RPMI7951 (cell line): ENCODE measurements around the gene IRF4. TPM values are rescaled to one million over a fixed set of nuclear protein-coding genes. Genes with fewer than 3 reads are reported as not detected.

ENCODE experiments used
- DNase-seq: peaks from one replicate; pipeline ENCODE4 v3.0.0-alpha.2; 2012; ENCODE audit warnings: low read depth
- total RNA-seq: library from RNA; depleted of rRNA; stranded (reverse); fragments of >200 nt; shearing (Covaris generic); gene quantifications from 2 replicates; pipeline ENCODE4 v1.2.3, GENCODE V29; 2014

IRF4 gene
- total RNA-seq, 1 experiment from 2014 or later = 0.24 TPM

DNA sequence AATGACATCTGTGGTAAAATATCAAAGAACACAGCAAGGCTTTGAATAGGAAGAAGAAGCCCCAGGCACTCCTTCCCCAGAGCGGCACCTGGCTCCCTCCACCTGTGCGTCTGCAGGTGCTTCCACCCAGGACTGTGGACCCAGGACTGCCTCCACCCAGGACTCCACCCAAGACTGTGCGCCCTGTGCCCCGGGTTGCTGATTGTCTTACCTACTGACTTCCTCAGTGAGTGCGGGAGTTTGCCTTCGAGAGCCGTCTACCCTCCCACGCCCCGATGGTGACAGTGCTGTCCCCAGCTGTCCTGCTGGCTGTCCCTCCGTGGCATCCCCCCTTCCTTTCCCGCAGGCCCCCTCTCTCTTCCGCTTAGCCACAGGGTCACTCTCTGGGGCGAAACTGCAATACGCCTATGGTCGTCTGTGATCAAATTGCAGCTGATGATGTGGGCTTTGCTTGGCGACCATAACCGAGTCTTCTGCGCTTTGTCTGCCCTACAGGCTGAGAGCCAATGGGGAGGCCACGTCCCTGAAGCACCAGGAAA is 52.1 kb downstream of the IRF4 start:
- DNase-seq = no peak

DNA sequence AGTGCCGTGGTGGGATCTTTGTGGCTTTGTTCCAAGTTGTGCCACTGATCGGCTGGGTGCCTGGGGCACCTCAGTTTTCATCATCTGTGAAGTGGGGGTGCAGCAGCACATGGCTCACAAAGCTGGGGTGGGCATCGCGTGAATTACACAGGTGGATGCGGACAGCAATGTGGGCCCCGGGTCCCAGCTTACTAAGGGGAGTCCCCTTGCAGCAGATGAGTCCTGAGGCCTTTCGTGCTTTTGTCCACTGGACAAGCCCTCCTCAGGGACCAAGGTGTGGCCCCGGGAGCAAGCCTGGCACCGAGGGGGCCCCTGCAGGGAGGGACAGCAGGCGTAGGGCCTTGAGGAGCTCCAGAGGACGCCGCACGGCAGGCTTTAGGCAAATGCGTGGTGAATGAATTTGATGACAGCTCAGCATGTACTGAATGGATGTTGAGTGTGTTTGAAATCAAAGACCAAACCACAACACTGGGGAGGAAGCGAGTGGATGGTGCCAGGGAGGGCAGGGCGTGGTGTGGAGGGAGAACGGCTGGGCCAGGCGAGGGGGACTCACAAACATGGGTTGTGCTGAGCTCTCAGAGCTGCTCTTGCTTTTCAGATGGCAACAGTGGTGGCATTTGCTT is 53.2 kb downstream of the IRF4 start:
- no peak for DNase-seq

DNA sequence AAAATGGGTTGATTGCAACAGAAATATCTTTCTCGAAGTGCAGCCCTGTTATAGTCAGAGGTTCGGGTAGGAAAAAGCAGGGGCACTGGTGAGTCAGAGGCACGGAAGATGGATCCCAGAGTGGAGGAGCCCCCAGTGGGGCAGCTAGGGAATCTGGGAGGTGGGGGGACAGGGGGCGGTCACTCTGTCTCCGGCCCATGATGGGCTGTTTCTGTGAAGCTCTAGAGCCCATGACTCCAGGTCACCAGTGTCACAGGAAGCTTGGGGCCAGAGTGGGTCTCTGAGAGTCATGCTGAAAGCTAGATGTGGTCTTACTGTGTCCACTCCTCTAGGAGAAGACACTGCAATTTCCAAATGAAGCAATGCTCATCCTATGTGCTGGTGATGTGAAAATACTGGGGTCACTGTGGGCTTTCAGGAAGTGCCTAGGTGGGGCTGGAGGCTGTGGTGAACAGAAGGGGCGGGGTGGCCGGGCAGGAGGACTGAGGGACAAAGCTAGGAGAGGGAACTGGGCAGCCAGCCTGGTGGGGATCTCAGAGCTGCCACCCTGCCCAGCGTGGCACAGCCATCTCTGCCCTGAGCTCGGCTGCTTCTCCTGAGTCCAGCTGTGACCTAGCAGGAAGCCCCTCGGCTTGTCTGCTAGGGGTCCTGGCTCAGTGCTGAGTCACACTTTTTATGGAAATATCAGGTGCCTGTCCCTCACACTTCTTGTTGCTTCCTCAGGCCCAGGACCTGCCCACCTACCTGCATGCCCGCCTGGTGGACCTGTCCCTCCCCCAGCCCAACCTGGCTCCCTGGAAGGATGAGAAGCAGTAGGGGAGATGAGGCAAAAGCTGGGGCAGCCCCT is 54.2 kb downstream of the IRF4 start:
- no peak for DNase-seq

DNA sequence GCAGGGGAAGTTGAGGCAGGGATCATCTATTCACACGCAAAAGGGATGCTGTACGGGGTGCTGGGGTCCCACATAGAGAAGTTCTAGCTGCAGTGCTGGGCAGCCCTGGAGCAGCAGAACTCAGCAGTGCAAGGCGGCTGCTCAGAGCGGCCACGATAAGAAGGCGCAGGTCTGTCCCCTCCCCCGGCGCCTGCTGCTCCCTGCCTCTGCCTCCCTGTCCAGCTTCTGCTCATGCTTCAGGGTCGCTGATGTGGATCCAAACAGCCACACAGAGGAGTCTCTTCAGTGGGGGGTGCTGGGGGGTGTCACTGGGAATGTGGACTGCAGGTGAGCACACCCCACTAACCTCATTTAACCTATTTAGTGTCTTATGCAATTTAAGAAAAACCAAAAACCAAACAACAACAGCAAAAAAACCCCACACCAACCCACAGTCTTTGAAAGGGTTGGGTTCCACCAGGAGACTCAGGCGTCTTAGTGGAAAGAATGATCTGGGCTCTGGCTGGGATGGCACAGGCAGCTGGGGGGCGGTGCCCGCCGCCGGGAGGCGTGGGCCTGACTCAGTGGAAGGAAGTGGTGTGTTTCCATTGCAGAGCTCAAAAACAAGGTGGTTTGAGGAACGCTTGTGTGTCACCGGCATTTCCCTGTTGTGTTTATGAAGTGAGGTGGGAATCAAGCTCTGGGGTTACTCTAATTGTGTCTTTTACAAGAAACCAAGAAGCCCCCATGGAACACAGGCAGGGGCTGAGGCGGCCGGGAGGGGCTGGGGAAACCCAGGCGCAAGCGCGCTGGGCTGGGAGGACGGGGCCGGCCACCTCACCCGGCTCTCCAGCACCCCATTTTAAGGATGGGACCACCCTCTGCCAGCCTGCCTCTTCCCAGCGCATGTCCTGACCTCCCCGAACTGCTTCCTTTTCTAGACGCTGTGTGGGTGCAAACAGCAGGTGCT is 55.1 kb downstream of the IRF4 start:
- no peak for DNase-seq

DNA sequence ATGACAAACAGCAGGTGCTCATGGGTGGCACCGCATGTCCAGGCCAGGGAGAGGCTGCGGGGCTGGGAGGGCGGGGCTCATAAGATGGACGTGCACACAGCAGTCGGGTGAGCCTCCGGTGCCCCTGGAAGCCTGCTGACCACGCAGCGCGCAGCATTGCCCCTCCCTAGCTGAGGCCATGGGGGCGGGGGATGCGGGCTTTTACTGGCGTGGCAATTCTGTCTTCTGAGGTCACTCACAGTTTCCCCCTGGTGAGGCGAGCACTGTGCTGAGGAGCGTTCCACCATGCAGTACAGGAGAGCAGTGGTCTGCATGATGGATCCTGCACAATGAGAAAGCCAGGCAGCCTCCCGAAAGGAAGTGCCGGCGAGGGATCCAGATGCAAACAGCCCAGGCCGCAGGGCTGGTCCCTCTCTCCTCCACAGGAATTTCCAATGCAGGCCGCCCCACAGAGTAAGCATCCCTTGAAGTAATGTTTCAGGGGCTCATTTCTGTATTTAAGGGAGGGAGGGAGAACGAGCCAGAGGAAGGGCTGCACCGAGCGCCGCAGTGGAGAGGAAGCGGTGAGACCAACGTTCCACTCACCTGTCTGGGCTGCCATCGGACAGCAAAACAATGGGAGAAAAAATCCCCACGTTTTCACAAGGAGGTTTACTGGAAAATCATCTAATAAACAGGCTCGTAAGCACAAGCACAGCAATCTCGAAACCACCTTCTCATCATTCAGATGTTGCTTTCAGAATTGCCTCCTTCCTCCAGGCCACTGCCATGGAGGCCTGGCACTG is 56.0 kb downstream of the IRF4 start:
- no peak for DNase-seq

DNA sequence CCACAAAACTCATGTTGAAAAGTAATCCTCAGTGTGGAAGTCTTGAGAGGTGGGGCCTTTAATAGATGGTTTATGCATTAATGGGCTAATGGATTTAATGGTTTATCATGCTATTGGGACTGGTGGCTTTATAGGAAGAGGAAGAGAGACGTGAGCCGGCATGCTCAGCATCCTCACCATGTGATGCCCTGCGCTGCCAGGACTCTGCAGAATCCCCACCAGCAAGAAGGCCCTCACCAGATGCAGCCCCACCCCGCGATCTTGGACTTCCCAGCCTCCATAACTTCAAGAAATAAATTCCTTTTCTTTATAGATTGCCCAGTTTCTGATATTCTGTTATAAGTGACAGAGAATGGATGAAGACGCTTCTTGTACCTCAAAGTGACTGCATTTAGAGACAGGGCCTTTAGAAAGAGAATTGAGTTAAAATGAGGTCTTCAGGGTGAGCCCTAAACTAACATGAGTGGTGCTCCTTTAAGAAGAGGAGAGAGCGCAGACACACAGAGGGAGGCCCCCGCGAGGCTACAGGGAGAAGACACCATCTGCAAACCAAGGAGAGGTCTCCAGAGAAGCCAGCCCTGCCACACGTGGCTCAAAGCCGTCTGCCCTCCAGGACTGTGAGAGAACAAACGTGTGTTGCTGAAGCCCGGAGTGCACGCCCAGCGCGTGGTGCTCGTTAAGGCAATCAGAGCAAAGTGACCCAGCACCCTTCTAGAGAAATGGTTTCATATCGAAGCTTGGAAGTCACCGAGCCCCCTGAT is 56.9 kb downstream of the IRF4 start:
- no peak for DNase-seq

DNA sequence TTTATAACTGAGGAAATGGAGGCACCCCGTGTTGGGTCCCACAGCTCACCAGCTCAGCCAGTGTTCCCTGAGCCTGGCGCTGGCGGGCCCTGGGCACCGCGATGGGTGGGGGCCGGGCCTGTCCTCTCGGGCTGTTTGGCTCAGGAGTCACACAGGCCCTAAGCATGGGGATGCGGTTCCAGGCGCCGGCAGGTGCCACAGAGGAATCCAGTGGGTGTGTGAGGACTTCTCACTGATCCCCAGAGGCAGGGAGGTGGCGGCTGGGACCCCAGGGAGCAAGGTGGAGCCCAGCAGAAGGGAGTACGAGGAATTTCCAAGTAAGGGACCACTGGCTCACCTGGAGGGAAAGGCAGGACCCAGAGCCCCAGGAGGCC is 57.5 kb downstream of the IRF4 start:
- DNase-seq = no peak

DNA sequence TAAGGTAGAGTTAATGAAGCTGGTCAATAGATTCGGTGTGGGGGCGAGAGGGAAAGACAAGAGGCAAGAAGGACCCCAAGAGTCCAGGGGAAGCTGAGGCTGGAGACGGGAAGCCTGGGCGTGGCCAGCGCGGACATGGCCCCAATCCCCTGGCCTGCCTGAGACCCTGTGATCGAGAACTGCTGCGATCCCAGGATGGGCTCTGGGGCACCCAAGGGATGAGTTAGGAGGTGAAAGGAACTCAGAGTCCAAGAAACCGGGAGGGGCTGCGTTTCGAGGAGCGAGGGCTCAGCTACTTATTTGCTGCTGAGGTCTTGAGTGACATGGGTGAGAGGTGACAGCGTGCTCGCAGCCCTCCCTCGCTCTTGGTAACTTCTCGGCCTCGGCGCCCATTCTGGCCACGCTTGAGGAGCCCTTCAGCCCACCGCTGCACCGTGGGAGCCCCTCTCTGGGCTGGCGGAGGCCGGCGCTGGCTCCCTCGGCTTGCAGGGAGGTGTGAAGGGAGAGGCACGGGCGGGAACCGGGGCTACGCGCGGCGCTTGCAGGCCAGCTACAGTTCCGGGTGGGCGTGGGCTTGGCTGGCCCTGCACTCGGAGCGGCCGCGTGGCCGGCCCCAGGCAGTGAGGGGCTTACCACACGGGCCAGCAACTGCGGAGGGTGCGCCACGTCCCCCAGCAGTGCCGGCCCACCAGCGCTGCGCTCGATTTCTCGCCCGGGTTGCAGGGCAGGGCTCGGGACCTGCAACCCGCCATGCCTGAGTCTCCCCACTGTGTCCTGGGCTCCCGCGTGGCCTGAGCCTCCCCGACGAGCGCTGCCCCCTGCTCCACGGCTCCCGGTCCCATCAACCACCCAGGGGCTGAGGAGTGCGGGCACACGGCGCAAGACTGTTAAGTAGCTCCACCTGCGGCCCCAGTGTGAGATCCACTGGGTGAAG is 58.2 kb downstream of the IRF4 start:
- no peak for DNase-seq

DNA sequence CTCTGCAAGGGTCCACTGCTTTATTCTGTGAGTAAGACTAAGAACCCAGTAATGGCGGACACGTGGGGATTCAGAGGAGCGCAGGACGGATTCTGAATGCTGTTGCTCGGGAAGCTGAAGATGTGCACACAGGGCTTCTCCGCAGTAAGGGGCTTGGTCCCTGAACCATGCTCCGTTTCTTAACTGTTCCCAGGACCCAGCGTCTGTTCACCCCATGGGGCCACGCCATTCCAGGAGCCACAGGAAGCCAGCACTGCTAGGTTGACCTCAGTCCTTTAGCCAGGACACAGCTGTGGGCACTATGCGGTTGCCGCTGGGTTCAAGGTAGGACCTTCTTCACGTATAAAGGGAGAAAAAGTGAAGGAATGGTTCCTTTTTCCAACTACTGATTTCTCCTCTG is 59.8 kb downstream of the IRF4 start:
- no peak for DNase-seq

DNA sequence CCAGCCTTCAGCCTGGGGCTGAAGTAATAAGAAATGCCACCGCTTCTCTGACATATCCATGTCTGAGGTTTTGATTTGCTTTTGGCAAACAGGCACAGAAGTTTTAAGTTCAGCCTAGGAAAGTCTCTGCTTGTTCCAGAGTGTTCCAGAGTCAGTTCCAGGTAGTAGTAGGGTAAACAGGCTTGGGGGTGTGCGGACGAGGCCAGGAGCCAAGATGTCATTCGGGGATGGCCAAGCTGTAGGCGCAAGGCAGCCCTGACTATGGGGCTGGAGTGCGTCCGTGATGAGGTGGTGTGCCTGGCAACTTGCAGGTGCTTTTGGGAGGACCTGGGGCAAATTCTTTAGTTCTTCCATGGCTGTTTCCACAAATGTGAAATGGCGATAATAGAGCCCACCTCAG is 60.3 kb downstream of the IRF4 start:
- DNase-seq = no peak

DNA sequence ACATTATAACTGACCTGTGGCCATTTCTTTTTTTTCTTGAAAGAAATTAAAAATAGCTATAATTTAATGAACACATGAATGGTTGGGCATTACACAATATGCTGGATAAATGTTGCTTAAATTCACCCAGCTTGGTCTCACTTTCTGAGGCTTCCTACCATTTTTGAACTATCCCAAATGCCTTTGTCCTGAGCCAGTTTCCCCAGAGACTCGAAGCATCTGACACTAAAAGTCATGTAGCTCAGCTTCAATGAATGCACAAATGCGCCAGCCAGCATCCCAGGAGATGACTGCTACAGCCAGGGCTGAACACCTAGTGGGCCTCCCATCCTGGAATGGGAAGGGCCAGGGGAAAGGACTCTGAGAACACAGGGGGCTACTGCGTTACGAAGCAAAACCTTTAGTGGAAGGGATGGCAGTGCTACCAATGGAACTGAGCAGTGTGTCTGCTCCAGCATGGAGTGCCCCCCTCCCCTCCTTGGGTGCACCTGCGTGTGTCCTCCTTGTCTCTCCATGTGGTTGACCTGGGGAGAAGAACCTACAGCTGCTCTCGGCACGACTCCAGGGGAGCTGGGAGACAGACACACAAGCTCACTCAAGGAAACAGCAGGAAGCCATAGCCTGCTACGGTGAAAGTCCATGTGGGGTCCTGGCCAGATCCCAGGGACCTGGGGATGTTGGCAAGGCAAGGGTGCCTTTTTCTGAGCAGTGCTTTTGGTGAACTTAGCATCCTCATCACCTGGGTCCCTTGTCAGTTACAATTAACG is 60.9 kb downstream of the IRF4 start:
- DNase-seq = no peak

DNA sequence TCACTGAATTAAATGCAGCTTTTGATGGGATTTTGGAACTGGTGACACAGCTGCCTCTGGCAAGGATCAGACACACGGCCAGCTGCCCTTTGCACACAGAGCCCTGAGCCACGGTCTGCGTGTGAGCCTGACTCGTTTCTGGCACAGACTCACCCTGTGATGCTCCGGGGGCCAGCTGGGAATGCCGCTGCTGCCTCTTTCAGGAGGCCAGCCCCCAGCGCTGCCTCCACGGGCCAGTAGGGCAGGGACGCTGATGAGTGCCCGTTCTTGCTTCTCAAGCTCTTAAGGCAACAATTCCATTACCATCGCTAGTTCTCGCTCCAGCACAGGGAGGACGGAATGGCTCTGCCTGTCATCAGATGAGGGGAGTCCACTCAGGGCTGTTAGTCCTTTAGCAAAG is 61.6 kb downstream of the IRF4 start:
- DNase-seq = peak; percentile 57

DNA sequence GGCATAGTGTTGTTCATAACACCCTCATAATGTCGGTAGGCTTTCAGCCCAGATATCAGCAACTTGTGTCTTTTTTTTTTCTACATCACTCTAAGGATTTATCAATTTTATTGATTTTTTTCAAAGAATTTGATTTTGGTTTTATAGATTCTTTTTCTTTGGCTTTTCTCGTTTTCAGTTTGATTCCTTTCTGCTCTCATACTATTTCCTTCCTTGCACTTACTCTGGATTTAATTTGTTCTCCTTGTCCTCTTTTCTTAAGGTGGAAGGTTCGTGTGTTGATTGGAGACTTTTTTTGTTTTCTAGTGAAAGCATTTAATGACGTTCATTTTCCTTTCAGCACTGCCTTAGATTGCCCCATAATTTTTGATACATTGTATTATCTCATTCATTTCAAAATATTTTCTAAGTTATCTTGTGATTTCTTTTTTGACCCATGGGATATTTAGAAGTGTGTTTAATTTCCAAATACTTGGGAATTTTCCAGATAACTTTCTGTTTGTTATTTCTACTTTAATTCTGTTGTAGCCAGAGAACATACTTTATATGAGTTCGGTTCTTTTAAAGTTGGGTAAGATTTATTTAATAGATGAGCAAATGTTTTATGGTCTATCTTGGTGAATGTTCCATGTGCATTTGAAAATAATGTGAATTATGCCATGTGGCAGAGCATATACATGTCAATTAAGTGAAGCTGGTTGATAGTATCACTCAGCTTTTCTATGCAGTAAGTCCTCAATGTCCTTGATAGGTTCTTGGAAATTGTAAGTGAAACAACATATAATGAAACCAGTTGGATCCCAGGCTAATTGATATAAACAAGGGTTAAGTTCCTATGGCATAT is 62.8 kb downstream of the IRF4 start:
- DNase-seq = no peak

DNA sequence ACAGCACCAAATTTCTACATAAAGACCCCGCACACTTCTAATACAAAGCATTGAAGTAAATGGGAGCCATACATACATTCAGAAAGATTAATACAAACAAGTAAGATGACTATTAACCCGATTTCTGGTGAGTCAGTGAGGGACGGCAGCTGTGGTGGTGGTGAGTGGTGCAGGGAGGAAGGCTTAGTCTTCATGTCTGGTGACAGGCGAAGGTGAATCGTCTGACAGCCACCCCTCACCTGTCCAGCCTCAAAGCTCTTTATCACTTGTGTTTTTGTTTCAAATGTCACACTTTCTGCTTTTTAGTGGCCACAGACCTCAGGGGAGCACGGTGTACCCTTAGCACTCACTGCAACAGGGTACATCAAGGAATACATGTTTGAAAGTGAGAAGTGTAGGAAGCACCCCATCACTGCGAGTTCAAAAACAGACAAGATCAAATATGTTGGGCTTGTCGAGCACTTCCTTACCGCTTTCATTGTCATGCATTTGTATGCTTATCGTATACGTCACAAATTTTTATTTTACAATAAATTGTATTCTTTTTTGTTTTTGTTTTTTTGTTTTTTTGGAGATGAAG is 63.5 kb downstream of the IRF4 start:
- no peak for DNase-seq

DNA sequence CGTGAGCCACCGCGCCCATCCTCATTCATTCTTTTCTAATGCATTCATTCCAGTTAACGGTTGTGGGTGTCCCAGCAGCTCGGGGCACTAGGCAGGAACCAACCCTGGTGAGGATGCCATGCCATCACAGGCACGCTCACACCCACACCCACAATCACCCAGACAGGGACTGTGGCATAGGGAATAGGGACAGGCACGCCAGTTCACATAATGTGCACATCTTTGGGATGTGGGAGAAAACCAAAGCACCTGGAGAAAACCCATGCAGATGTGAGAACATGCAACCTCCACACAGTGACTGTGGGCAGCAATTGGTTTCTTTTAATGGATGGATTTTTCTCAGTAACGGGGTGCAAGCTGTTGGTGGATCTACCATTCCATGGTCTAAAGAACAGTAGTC is 64.3 kb downstream of the IRF4 start:
- DNase-seq = no peak

DNA sequence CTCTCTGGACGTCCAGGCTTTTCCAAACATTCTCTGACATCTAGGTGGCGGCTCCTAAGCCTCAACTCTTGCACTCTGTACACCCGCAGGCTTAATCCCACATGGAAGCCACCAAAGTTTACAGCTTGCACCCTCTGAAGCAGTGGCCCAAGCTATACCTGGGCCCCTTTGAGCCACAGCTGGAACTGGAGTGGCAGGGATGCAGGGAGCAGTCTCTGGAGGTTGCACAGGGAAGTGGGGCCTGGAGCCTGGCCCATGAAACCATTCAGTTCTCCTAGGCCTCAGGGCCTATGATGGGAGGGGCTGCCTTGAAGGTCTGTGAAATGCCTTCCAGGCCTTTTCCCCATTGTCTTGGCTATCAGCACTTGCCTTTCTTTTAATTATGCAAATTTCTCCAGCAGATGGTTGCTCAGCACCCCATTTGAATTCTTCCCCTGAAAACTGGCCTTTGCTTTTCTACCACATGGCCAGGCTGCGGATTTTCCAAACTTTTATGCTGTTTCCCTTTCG is 64.9 kb downstream of the IRF4 start:
- no peak for DNase-seq

DNA sequence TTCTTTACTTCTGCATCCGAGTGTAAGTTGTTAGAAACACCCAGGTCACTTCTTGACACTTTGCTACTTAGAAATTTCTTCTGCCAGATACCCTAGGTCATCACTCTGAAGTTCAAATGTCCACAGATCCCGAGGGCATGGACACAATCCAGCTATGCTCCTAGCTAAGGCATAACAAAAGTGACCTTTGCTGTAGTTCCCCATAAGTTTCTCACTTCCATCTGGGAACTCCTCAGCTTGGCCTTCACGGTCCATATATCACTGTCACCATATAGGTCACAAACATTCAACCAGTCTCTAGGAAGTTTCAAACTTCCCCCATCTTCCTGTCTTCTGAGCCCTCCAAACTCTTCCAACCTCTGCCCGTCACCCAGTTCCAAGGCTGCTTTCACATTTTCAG is 65.3 kb downstream of the IRF4 start:
- no peak for DNase-seq
